SK-N-DZ (cell line): ENCODE data around the gene DGLUCY.
"Not testable (repeated sequence)": the region's sequence is repeated elsewhere in the genome, so short reads cannot be mapped to it uniquely, and the experiment has no call there.

Experiments used
- DNase-seq: peaks from one replicate; pipeline ENCODE4 v3.0.0-alpha.2; 2015; ENCODE audit warnings: low spot score

Gene DGLUCY

DNA sequence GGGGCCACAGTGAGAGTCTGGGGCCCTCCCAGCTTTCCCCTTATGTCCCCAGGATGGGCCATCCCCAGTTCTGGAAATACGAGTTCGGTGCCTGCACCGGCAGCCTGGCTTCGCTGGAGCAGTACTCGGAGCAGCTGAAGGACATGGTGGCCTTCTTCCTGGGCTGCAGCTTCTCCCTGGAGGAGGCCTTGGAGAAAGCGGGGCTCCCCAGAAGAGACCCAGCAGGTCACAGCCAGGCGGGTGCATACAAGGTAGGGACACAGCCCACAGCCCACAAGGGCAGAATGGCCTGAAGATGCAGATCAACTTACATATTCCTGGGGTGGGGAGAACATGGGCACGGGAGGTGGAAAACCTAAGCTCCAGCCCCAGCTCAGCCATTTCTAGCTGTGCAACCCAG lies 56.1 kb downstream of the DGLUCY start:
- DNase-seq = no peak

DNA sequence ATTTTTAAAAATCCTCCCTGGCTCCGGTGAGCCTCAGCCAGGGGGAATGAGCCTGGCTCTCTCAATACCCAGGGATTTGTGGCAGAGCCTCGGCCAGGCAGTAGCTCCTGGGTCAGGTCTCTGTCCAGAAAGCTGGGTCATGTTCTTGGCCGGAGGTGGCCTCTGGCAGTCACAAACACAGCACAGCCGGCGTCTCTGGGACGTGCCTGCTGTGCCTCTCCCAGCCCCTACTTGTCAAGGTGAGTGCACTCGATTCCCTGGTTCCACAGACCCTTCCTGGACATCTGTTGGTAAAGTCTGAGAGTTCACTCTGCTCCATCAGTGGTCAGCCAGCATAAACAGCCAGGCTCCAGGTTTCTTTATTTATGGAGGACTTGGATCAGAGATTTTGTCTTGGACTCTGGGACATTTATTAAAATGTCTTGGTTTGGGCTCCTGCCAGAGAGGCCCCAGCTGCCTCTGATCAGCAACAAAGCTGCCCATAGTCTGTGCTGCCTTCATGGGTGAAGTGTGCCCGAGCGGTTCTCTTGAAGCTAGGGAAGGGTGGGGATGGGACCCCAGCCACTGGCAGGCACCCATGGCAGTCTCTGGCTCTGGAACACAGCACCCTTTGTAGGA lies 56.7 kb downstream of the DGLUCY start:
- DNase-seq = peak; percentile 13

DNA sequence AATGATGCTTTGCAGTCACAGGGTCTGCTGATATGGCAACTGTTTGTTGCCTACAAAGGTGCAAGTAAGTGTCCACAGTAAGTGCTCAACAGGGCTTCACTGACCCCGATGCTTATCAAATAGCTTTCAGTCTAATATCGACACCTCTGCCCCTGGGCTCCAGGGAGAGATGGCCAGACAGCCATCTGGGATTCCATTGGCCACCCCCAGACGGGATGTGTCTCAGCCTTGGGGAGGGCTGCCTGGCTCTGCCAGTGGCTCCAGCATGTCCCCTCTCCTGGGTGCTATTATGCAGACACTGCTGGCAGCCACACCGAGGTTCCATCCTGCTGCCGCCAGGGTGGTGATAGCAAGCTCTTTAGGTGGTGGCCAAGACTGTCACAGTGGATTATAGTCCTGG lies 57.4 kb downstream of the DGLUCY start:
- peak; percentile 78 for DNase-seq

DNA sequence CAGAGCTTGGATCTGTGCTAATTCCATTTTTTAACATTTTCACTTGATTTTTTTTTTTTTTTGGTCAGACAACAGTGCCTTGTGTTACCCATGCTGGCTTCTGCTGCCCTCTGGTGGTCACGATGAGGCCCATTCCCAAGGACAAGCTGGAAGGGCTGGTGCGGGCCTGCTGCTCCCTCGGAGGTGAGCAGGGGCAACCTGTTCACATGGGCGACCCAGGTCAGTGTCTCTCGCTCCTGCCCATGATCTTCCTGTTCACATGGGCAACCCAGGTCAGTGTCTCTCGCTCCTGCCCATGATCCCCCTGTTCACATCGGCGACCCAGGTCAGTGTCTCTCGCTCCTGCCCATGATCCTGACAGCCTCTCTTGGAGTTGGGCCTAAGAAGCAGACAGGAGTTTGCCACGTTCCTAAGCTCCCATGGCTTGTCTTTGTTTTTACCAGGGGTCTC lies 59.4 kb downstream of the DGLUCY start:
- peak; percentile 54 for DNase-seq

DNA sequence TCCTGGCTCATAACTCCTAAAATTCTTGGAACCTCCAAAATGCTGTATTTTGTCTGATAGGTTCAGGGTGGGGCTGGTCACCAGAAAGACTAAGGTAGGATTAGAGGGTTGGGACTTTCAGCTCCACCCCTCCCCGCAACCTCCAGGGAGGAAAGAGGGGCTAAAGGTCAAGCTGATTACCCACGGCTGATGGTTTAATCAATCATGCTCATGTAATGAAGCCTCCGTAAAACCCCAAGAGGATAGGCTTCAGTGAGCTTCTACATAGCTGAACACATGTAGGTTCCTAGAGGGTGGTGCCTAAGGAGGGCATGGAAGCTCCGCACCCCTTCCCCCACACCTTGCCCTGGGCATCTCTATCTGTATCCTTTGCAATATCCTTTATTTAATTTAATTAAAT lies 60.0 kb downstream of the DGLUCY start:
- DNase-seq = no peak

DNA sequence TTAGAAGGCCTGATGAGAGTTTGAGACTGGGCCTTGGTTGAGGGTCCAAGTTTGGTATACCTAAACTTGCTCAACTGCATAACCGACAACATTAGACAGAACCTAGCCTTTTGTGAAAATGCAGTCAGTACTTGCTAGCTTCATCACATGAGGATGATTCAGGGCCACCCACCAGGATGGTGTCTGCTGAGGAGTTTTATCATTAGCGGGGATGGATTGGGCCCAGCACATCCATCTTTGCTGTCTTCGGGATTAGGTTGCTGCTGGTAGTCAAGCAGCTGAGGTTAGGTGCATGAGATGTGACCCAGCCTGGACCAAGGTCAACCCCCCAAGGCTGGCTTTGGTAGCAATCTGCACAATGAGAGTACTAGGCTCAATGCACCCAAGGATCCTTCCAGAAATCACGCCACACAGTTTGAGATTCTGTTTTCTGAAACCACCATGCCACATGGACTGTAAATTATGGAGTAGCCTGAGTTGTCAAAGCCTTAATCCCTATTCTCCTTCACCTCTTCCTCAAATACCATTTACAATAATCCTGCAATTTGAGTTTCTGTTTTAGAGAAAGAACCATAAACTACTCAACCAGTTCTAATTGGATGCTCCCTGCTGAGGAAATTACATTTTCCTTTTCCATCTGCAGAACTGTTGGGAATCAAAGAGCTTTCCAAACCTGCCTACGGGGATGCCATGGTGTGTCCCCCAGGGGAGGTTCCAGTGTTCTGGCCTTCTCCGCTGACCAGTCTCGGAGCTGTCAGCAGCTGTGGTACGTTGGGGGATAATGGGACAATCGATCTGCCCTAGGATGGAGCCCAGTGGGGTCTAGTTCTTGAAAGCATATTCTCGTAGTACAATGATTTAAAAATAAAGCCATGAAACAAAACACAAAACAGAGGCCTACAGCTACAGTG lies 61.7 kb downstream of the DGLUCY start:
- DNase-seq = no peak

DNA sequence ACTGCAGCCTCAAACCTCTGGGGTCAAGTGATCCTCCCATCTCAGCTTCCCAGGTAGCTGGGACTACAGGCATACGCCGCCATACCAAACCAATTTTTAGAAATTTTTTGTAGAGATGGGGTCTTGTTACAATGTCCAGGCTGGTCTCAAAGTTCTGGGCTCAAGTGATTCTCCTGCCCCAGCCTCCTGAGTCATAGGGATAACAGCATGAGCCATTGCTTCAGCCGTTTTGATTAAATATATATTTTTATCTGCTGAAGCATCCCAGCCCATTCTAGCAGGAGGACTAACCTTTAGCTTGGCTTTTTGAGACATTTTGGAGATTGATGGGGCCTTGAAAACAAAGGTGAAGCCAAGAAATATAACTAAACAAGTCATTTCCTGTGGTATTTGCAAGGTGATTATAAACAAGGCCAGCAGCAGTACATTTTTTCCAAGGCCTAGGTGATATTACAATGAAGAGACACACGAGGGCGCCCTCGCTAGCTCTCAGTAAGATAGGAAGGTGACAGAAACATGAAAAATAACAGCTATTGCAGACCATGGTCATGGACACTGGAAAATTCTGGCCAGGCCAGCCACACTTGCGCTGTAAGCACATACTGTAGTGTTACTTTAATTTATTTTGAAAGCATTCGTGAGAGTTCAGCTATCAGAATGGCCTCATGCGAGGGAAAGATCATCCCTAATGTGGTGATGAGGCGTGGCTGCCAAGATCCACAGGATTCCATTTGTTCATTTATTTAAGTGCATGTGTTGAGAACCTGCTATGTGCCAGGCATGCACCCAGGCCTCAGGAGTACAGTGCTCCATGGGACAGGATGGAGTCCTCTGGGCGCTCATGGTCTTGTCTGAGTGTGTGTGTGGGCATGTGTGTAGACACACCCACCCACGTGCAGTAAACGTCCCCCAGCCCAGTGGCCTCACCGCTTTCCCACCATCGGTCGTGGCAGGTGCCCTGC lies 63.5 kb downstream of the DGLUCY start:
- DNase-seq = peak; percentile 34

DNA sequence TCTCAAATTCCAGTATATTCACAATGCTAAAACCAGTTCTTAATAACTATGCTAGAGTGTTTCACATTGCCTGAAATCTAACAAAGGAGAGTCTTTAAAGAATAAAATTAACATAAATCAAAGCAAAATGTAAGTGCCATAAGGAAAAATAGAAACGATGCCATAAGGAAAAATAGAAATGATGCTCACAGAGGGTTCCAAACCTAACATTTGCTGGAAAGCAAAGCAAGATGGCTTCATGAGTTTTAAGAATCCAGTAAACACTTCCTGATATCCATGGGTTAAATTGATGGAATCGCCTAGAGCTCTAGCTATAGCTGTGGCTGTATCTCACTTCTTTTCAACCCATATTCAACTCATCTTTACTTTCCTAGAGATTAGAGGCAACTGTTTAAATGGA lies 66.7 kb downstream of the DGLUCY start:
- DNase-seq = no peak

DNA sequence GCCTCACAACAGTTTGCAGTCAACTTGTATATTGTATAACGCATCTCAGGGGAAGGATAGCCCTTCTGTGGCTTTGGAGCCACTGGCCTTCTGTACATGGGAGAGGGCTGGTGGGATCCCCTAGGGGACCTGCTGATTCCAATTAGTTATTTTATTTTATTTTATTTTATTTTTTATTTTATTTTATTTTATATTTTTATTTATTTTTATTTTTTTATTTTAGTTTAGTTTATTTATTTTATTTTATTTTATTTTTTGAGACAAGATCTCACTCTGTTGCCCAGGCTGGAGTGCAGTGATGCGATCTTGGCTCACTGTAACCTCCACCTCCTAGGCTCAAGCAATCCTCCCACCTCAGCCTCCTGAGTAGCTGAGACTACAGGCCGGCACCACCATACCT lies 68.9 kb downstream of the DGLUCY start:
- DNase-seq = not testable (repeated sequence)

DNA sequence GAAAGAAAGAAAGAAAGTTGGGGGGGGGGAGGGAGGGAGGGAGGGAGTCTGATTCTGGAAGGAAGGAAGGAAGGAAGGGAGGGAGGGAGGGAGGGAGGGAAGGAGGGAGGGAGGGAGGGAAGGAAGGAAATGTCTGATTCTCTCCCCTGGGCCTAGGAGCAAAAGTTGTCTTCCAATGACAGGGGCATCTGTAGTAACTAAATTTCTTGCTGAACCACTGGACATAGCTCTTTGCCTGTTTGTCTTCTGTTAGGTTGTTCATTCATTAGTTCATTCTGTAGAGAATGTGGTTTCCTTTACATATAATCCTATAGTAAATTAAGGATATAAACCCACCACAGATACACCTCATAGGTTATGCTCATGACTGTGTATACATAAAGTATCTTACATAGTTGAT lies 70.7 kb downstream of the DGLUCY start:
- DNase-seq = no peak

DNA sequence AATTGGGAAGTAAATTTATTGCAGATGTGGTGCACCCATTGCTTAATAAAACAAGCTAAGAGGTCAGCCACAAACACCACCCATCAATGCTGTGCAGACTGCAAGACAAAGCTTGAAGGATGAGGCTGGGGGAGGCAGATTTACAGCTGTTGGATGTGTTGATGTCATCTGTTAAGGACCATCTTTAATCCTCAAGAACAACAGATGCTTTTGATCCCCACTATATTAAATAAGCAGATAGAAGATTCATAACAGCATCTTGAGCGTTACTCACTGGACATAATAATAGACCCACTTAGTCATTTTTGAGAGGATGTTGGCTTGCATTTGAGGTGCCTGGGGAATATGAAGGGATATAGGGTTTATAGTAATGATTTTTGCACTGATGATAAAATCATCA lies 71.8 kb downstream of the DGLUCY start:
- no peak for DNase-seq

DNA sequence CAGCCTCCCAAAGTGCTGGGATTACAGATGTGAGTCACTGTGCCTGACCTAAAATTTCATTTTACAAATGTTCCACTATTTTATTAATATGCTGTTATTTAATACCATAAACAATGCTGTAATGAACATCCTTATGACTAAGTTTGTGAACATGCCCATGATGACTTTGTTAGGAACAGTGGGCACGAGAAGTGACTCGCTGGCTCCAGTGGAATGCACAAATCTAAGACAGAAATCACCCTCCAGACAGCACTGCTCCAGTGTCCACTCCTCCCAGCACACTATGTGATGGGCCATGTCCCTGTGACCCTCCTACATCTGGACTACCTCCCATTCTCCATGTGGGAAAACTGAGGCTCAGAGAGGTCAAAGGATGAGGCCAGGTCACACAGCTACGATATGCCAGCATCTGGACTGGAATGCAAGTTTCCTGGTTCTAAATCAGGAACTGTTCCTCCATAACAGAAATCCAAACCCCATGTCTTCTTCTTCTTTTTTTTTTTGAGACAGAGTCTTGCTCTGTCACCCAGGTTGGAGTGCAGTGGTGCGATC lies 72.7 kb downstream of the DGLUCY start:
- DNase-seq = no peak

DNA sequence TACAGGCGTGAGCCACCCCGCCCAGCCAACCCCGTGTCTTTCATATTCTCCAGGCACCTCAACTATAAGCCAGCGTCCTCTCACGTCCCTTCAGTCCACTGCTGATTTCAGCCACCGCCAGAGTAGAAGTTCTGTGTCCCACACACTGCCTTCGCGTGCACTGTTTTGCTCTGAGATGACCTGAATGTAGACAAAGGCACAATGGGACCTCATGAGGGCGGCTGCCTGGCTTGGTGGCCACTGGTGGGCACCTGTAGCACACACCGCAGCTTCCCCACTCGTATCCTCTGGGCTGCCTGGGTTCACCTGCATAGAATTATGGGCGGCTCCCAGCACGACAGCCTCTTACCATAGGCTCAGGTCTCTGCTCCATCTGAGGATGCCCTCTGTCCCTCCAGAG lies 73.4 kb downstream of the DGLUCY start:
- DNase-seq = no peak

DNA sequence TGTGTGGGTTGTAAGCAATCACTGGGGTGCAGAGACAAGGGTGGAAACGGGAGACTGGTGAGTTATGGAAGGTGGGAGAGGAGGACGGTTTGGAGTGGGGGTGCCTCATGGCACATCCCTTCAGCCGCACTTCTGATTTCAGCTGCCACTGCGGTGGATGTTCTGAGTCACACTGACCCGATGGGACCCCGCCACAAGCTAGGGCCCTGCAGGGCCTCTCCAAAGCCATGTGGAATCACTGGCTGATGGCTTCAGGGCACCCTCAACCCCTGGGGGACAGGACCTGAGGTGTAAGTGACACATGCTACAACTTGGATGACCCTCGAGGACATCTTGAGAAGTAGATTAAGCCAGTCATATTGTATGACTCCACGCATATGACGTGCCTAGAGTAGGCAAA lies 77.0 kb downstream of the DGLUCY start:
- no peak for DNase-seq

DNA sequence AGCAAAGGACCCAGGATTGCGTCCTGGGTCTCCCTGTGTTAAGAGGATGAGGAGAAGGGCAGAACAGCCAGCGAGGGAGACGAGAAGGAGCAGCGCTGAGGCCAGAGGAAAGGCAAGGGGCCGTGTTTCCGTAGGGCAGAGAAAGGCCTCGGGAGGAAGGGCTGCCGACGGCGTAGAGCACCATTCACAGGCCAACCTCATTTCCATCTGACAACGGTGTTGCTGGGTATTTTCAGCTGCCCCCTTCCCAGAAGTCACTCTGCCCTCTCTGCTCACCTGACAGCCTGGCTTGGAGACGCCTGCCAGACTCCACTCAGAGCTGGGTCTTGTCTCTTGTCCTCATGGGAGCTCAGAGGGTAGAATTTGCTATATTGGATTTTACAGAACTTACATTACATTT lies 79.2 kb downstream of the DGLUCY start:
- no peak for DNase-seq

DNA sequence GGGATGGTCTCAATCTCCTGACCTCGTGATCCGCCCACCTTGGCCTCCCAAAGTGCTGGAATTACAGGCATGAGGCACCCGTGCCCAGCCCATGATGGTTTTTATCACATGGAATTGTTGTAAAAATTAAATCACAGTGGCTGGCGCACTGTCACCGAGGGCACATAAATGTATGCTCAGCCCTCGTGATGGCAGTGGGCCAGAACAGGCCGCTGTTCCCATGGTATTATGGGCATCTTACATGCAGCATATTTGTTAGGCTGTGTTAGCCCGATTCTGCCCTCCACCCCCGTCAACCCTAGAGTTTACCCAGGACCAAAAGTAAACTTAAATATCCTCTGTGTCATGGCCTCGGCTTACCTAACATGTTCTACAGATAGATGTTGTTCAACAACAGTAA lies 82.0 kb downstream of the DGLUCY start:
- no peak for DNase-seq

DNA sequence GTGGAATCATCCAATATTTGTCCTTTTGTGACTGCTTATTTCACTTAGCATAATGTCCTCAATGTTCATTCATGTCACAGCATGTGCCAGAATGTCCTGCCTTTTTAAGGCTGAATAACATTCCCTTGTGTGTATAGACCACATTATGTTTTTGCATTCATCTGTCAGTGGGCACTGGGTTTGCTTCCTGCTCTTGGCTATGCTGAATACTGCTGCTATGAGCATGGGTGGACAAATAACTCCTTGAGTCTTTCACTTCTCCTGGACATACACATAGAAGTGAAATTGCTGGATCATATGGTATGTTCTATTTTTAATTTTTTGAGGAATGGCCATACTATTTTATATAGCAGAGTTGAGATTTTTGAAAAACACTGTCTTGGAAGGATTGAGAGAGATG lies 83.8 kb downstream of the DGLUCY start:
- DNase-seq = no peak

DNA sequence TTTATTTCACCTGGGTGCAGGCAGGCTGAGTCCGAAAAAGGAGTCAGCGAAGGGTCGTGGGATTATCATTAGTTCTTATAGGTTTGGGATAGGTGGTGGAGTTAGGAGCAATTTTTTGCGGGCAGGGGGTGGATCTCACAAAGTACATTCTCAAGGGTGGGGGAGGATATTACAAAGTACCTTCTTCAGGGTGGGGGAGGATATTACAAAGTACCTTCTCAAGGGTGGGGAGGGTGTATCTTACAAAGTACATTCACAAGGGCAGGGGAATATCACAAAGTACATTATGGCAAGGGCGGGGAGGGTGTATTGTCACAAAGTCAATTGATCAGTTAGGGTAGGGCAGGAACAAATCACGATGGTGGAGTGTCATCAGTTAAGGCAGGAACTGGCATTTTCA lies 86.9 kb downstream of the DGLUCY start:
- not testable (repeated sequence) for DNase-seq

DNA sequence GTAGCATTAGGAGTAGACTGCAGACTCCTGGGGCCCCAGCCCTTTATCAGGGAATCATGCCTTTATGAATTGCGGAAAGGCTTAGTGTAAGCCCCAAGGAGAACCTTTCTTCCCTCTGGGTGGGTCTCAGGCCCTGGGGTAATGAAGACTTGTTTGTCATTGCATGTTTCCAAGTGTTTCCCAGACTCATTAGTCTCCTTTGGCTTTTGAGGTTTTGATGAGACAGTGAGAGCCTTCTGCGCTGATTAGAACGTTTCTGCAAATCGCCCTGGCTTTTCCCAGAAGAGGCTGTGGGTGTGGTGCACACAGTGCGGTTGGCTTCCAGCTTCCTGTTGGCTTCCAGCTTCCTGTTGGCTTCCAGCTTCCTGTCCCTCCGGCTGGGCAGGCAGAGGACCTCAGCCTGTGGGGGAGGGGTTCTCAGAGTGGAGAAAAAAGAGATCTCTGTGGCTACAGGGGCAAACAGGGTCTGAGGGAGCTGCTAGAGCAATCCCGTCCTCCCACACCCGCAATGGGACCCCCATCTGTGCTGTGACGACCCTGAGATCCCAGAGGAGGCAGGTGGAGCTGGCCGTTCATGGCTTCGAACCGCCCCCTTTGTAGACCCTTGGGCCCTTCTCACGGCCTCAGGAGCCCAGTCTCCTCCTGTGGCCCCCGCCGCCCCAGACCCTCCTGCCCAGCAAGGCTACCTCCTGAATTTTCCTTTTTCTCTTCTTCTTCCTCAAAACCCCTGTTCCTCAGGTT lies 88.5 kb downstream of the DGLUCY start:
- DNase-seq = no peak

DNA sequence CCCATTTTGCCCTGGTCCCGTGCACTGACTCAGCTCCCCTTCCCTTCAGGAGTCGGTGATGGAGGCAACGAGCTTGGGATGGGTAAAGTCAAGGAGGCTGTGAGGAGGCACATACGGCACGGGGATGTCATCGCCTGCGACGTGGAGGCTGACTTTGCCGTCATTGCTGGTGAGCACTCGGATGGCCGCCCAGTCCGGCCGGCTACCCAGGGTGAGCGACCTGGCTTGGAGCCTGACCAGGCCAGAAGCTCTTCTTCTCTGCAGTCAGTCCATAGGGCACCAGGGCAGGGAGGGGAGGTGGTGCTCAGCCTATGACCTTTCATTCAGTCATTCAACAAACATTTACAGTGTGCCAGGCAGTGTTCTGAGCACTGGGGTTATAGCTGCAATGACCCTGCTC lies 90.8 kb downstream of the DGLUCY start:
- DNase-seq = no peak

DNA sequence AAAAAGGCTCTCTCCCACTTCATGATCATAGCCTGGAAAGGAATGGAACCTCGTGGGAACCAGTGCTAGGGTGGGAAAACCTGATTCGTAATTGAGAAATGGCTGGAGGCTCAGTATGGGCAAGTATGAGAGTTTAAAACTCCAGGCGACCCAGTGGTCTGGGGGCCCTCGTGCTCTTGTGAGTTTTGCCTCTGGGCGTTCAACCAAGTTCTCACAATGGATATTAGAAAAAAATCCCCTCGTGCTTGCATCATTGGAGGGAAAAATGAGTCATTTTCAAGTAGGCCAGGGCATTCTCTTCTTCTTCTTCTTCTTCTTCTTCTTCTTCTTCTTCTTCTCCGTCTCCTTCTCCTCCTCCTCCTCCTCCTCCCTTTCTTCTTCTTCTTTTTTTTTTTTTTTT lies 91.6 kb downstream of the DGLUCY start:
- no peak for DNase-seq
